Measurements from ENCODE around the gene BOLA1.
"Not testable (repeated sequence)": the region's sequence is repeated elsewhere in the genome, so short reads cannot be mapped to it uniquely, and the experiment has no call there.

The BOLA1 gene

GRCh38 chr1:149932474-149932873 lies 33.1 kb downstream of the BOLA1 start:
- Histone ChIP-seq H3K4me1 (ENCODE audit: control insufficient read depth, insufficient read depth, low read length, poor library complexity, severe bottlenecking) (peaks cover 36% of the 10 kb centered on the region), H3K27ac (ENCODE audit: low read depth, low read length, severe bottlenecking) (no peak overlapping the region), H3K36me3 (ENCODE audit: control insufficient read depth, insufficient read depth, low read length) (no peaks in the 10 kb centered on the region), H3K9me3 (ENCODE audit: control insufficient read depth, low read length) (no peaks in the 10 kb centered on the region), H3K4me3 (ENCODE audit: extremely low read depth, insufficient read depth, low read length, poor library complexity, severe bottlenecking) (no peak overlapping the region)
- WGBS, 2 experiments (ENCODE audit: insufficient coverage in 2 of 2) = 83 to 93% methylated on average over 7 of the region's 8 CpGs

GRCh38 chr1:149933208-149933607 lies 33.8 kb downstream of the BOLA1 start:
- H3K27ac ChIP-seq (ENCODE audit: low read depth, low read length, severe bottlenecking) = no peak overlapping the region
- peaks cover 41% of the 10 kb centered on the region for H3K4me1 ChIP-seq (ENCODE audit: control insufficient read depth, insufficient read depth, low read length, poor library complexity, severe bottlenecking)
- 80 to 97% methylated on average over 1 to 4 of the region's 4 CpGs for WGBS, 2 experiments (ENCODE audit: insufficient coverage in 2 of 2)
- H3K36me3 ChIP-seq (ENCODE audit: control insufficient read depth, insufficient read depth, low read length) = no peaks in the 10 kb centered on the region
- no peaks in the 10 kb centered on the region for H3K9me3 ChIP-seq (ENCODE audit: control insufficient read depth, low read length)
- H3K4me3 ChIP-seq (ENCODE audit: extremely low read depth, insufficient read depth, low read length, poor library complexity, severe bottlenecking) = no peak overlapping the region

GRCh38 chr1:149934356-149934755 lies 35.0 kb downstream of the BOLA1 start:
- H3K4me3 ChIP-seq (ENCODE audit: extremely low read depth, insufficient read depth, low read length, poor library complexity, severe bottlenecking) = no peak overlapping the region
- no peak overlapping the region for H3K27ac ChIP-seq (ENCODE audit: low read depth, low read length, severe bottlenecking)
- WGBS, 2 experiments (ENCODE audit: insufficient coverage in 2 of 2) = 92 to 94% methylated on average over 2 of the region's 2 CpGs
- peaks cover 36% of the 10 kb centered on the region for H3K4me1 ChIP-seq (ENCODE audit: control insufficient read depth, insufficient read depth, low read length, poor library complexity, severe bottlenecking)
- H3K9me3 ChIP-seq (ENCODE audit: control insufficient read depth, low read length) = no peaks in the 10 kb centered on the region
- H3K36me3 ChIP-seq (ENCODE audit: control insufficient read depth, insufficient read depth, low read length) = no peaks in the 10 kb centered on the region

- Histone ChIP-seq H3K4me1 (ENCODE audit: control insufficient read depth, insufficient read depth, low read length, poor library complexity, severe bottlenecking) (peaks cover 43% of the 10 kb centered on the region), H3K9me3 (ENCODE audit: control insufficient read depth, low read length) (no peaks in the 10 kb centered on the region), H3K36me3 (ENCODE audit: control insufficient read depth, insufficient read depth, low read length) (no peaks in the 10 kb centered on the region), H3K27ac (ENCODE audit: low read depth, low read length, severe bottlenecking) (no peak within 1 kb of the TSS), H3K4me3 (ENCODE audit: extremely low read depth, insufficient read depth, low read length, poor library complexity, severe bottlenecking) (peak within 1 kb of the TSS; percentile 43)
- 29 to 40% methylated on average over 5 to 6 of the region's 18 CpGs for WGBS, 2 experiments (ENCODE audit: insufficient coverage in 2 of 2)
Measured at GRCh38 chr1:149936170-149936991, 37.0 kb downstream of the BOLA1 start, which contains the start of gene MTMR11. TSS of gene MTMR11 (minus strand) at chr1:149936879. CDS start at chr1:149936647, 232 bp downstream.

GRCh38 chr1:149936992-149937705 lies 37.8 kb downstream of the BOLA1 start:
- Histone ChIP-seq H3K36me3 (ENCODE audit: control insufficient read depth, insufficient read depth, low read length) (no peaks in the 10 kb centered on the region), H3K27ac (ENCODE audit: low read depth, low read length, severe bottlenecking) (no peak overlapping the region), H3K4me3 (ENCODE audit: extremely low read depth, insufficient read depth, low read length, poor library complexity, severe bottlenecking) (peak overlapping the region; percentile 43), H3K4me1 (ENCODE audit: control insufficient read depth, insufficient read depth, low read length, poor library complexity, severe bottlenecking) (peaks cover 39% of the 10 kb centered on the region), H3K9me3 (ENCODE audit: control insufficient read depth, low read length) (no peaks in the 10 kb centered on the region)
- 20 to 38% methylated on average over 4 to 5 of the region's 8 CpGs for WGBS, 2 experiments (ENCODE audit: insufficient coverage in 2 of 2)

GRCh38 chr1:149937759-149938158 lies 38.4 kb downstream of the BOLA1 start:
- H3K27ac ChIP-seq (ENCODE audit: low read depth, low read length, severe bottlenecking) = no peak overlapping the region
- H3K4me3 ChIP-seq (ENCODE audit: extremely low read depth, insufficient read depth, low read length, poor library complexity, severe bottlenecking) = no peak overlapping the region
- H3K4me1 ChIP-seq (ENCODE audit: control insufficient read depth, insufficient read depth, low read length, poor library complexity, severe bottlenecking) = peaks cover 39% of the 10 kb centered on the region
- no peaks in the 10 kb centered on the region for H3K9me3 ChIP-seq (ENCODE audit: control insufficient read depth, low read length)
- H3K36me3 ChIP-seq (ENCODE audit: control insufficient read depth, insufficient read depth, low read length) = no peaks in the 10 kb centered on the region

- not testable (repeated sequence) for H3K36me3 ChIP-seq (ENCODE audit: control insufficient read depth, insufficient read depth, low read length); H3K9me3 ChIP-seq (ENCODE audit: control insufficient read depth, low read length)
- H3K4me1 ChIP-seq (ENCODE audit: control insufficient read depth, insufficient read depth, low read length, poor library complexity, severe bottlenecking) = peaks cover 39% of the 10 kb centered on the region
- 15 to 34% methylated on average over 6 to 7 of the region's 13 CpGs for WGBS, 2 experiments (ENCODE audit: insufficient coverage in 2 of 2)
- peak overlapping the region; percentile 92 for H3K27ac ChIP-seq (ENCODE audit: low read depth, low read length, severe bottlenecking)
- H3K4me3 ChIP-seq (ENCODE audit: extremely low read depth, insufficient read depth, low read length, poor library complexity, severe bottlenecking) = peak overlapping the region; percentile 14
Measured at GRCh38 chr1:149938668-149939003, 39.3 kb downstream of the BOLA1 start.

- H3K27ac ChIP-seq (ENCODE audit: low read depth, low read length, severe bottlenecking) = peak overlapping the region; percentile 24
- H3K4me1 ChIP-seq (ENCODE audit: control insufficient read depth, insufficient read depth, low read length, poor library complexity, severe bottlenecking) = peaks cover 39% of the 10 kb centered on the region
- no peaks in the 10 kb centered on the region for H3K9me3 ChIP-seq (ENCODE audit: control insufficient read depth, low read length)
- no peak overlapping the region for H3K4me3 ChIP-seq (ENCODE audit: extremely low read depth, insufficient read depth, low read length, poor library complexity, severe bottlenecking)
- H3K36me3 ChIP-seq (ENCODE audit: control insufficient read depth, insufficient read depth, low read length) = peaks cover 22% of the 10 kb centered on the region
- 52 to 65% methylated on average over 2 of the region's 3 CpGs for WGBS, 2 experiments (ENCODE audit: insufficient coverage in 2 of 2)
Measured at GRCh38 chr1:149940427-149940826, 41.1 kb downstream of the BOLA1 start.

GRCh38 chr1:149942207-149942606 lies 42.8 kb downstream of the BOLA1 start:
- H3K4me3 ChIP-seq (ENCODE audit: extremely low read depth, insufficient read depth, low read length, poor library complexity, severe bottlenecking) = no peak overlapping the region
- peaks cover 27% of the 10 kb centered on the region for H3K4me1 ChIP-seq (ENCODE audit: control insufficient read depth, insufficient read depth, low read length, poor library complexity, severe bottlenecking)
- H3K27ac ChIP-seq (ENCODE audit: low read depth, low read length, severe bottlenecking) = no peak overlapping the region
- H3K36me3 ChIP-seq (ENCODE audit: control insufficient read depth, insufficient read depth, low read length) = peaks cover 33% of the 10 kb centered on the region
- 46% methylated on average over 3 of the region's 5 CpGs; no CpG with 5 or more reads in 1 of the 2 experiments for WGBS, 2 experiments (ENCODE audit: insufficient coverage in 2 of 2)
- no peaks in the 10 kb centered on the region for H3K9me3 ChIP-seq (ENCODE audit: control insufficient read depth, low read length)

GRCh38 chr1:149942885-149943284 lies 43.5 kb downstream of the BOLA1 start:
- Histone ChIP-seq H3K27ac (ENCODE audit: low read depth, low read length, severe bottlenecking) (peak overlapping the region; percentile 13), H3K4me3 (ENCODE audit: extremely low read depth, insufficient read depth, low read length, poor library complexity, severe bottlenecking) (no peak overlapping the region), H3K4me1 (ENCODE audit: control insufficient read depth, insufficient read depth, low read length, poor library complexity, severe bottlenecking) (peaks cover 21% of the 10 kb centered on the region), H3K36me3 (ENCODE audit: control insufficient read depth, insufficient read depth, low read length) (peaks cover 40% of the 10 kb centered on the region), H3K9me3 (ENCODE audit: control insufficient read depth, low read length) (no peaks in the 10 kb centered on the region)
- WGBS, 2 experiments (ENCODE audit: insufficient coverage in 2 of 2) = 75% methylated on average over 1 of the region's 3 CpGs; no CpG with 5 or more reads in 1 of the 2 experiments

- no peak overlapping the region for H3K4me3 ChIP-seq (ENCODE audit: extremely low read depth, insufficient read depth, low read length, poor library complexity, severe bottlenecking)
- H3K36me3 ChIP-seq (ENCODE audit: control insufficient read depth, insufficient read depth, low read length) = peaks cover 63% of the 10 kb centered on the region
- peaks cover 5% of the 10 kb centered on the region for H3K4me1 ChIP-seq (ENCODE audit: control insufficient read depth, insufficient read depth, low read length, poor library complexity, severe bottlenecking)
- no peak overlapping the region for H3K27ac ChIP-seq (ENCODE audit: low read depth, low read length, severe bottlenecking)
- WGBS, 2 experiments (ENCODE audit: insufficient coverage in 2 of 2) = 90 to 97% methylated on average over 4 of the region's 4 CpGs
- no peaks in the 10 kb centered on the region for H3K9me3 ChIP-seq (ENCODE audit: control insufficient read depth, low read length)
Measured at GRCh38 chr1:149945206-149945605, 45.8 kb downstream of the BOLA1 start.

Measured in mesodermal cell (in vitro differentiated cells).